Measurements from ENCODE around the gene TMEM43. TPM values are rescaled to one million over a fixed set of nuclear protein-coding genes. Genes with fewer than 3 reads are reported as not detected.
A peak's percentile ranks its signal among the peaks of the same experiment; 100 is the strongest.

TMEM43 gene
- total and polyA plus RNA-seq, 2 of the 13 experiments (the other 11 are each of a cell fraction or from before 2014, with no cell fraction given): 48.9 to 50.5 TPM

- TF ChIP-seq, protein P1, sequence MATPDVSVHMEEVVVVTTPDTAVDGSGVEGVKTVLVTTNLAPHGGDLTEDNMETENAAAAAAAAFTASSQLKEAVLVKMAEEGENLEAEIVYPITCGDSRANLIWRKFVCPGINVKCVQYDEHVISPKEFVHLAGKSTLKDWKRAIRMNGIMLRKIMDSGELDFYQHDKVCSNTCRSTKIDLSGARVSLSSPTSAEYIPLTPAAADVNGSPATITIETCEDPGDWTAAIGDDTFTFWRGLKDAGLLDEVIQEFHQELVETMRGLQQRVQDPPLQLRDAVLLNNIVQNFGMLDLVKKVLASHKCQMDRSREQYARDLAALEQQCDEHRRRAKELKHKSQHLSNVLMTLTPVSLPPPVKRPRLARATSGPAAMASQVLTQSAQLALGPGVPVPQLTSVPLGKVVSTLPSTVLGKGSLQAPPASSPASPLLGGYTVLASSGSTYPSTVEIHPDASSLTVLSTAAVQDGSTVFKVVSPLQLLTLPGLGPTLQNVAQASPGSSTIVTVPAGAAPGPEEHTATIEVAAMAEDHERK (CRISPR knock-in tag; IDR thresholded peaks at IDR 0.05; ENCODE audit: low read depth): no peak
- TF ChIP-seq ZGPAT (CRISPR knock-in tag; IDR thresholded peaks at IDR 0.05) (no peak; the same call in 1 of the 2 replicates), ZSCAN21 (CRISPR knock-in tag; IDR thresholded peaks at IDR 0.05; ENCODE audit: borderline replicate concordance) (peak; percentile 64), RXRA (CRISPR knock-in tag; IDR thresholded peaks at IDR 0.05) (peak; percentile 46), CEBPG (CRISPR knock-in tag; IDR thresholded peaks at IDR 0.05) (no peak), GMEB1 (CRISPR knock-in tag; IDR thresholded peaks at IDR 0.05; ENCODE audit: borderline replicate concordance) (no peak), PPARG (CRISPR knock-in tag; conservative IDR thresholded peaks at IDR 0.05) (no peak), EZH2 (conservative IDR thresholded peaks at IDR 0.05; ENCODE audit: low read depth, low read length) (no peak), RNF2 (conservative IDR thresholded peaks at IDR 0.05; ENCODE audit: low read depth) (no peak; the same call in 1 of the 2 replicates), KDM6A (CRISPR knock-in tag; IDR thresholded peaks at IDR 0.05; ENCODE audit: low read depth) (no peak), ZFAT (CRISPR knock-in tag; conservative IDR thresholded peaks at IDR 0.05) (no peak), KAT7 (CRISPR knock-in tag; IDR thresholded peaks at IDR 0.05; ENCODE audit: borderline replicate concordance) (peak; percentile 32; the same call in 1 of the 2 replicates), TMF1 (CRISPR knock-in tag; IDR thresholded peaks at IDR 0.05; ENCODE audit: low read depth) (no peak; the same call in 1 of the 2 replicates), GFI1 (CRISPR knock-in tag; IDR thresholded peaks at IDR 0.05; ENCODE audit: borderline replicate concordance) (peak; percentile 60; the same call in 1 of the 2 replicates), MAFF (IDR thresholded peaks at IDR 0.05; ENCODE audit: low read depth, low read length) (no peak), RARG (CRISPR knock-in tag; IDR thresholded peaks at IDR 0.05; ENCODE audit: low read depth) (no peak), ZNF329 (CRISPR knock-in tag; IDR thresholded peaks at IDR 0.05; ENCODE audit: low read depth) (no peak), GTF3A (CRISPR knock-in tag; conservative IDR thresholded peaks at IDR 0.05) (no peak), KAT8 (CRISPR knock-in tag; IDR thresholded peaks at IDR 0.05) (no peak), AHR (CRISPR knock-in tag; IDR thresholded peaks at IDR 0.05) (0 out of 2 replicates have a peak, but pooled peaks have one; percentile 0)
- TF ChIP-seq, protein P2, sequence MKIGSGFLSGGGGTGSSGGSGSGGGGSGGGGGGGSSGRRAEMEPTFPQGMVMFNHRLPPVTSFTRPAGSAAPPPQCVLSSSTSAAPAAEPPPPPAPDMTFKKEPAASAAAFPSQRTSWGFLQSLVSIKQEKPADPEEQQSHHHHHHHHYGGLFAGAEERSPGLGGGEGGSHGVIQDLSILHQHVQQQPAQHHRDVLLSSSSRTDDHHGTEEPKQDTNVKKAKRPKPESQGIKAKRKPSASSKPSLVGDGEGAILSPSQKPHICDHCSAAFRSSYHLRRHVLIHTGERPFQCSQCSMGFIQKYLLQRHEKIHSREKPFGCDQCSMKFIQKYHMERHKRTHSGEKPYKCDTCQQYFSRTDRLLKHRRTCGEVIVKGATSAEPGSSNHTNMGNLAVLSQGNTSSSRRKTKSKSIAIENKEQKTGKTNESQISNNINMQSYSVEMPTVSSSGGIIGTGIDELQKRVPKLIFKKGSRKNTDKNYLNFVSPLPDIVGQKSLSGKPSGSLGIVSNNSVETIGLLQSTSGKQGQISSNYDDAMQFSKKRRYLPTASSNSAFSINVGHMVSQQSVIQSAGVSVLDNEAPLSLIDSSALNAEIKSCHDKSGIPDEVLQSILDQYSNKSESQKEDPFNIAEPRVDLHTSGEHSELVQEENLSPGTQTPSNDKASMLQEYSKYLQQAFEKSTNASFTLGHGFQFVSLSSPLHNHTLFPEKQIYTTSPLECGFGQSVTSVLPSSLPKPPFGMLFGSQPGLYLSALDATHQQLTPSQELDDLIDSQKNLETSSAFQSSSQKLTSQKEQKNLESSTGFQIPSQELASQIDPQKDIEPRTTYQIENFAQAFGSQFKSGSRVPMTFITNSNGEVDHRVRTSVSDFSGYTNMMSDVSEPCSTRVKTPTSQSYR (CRISPR knock-in tag; IDR thresholded peaks at IDR 0.05; ENCODE audit: borderline replicate concordance): no peak
- TF ChIP-seq, protein P3, sequence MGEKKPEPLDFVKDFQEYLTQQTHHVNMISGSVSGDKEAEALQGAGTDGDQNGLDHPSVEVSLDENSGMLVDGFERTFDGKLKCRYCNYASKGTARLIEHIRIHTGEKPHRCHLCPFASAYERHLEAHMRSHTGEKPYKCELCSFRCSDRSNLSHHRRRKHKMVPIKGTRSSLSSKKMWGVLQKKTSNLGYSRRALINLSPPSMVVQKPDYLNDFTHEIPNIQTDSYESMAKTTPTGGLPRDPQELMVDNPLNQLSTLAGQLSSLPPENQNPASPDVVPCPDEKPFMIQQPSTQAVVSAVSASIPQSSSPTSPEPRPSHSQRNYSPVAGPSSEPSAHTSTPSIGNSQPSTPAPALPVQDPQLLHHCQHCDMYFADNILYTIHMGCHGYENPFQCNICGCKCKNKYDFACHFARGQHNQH (CRISPR knock-in tag; IDR thresholded peaks at IDR 0.05): no peak
These were observed 553 bp downstream of the TMEM43 start (continued) for GRCh38 chr3:14125193-14126016.
